ENCODE measurements around the gene SMARCA4.

SMARCA4 gene

DNA sequence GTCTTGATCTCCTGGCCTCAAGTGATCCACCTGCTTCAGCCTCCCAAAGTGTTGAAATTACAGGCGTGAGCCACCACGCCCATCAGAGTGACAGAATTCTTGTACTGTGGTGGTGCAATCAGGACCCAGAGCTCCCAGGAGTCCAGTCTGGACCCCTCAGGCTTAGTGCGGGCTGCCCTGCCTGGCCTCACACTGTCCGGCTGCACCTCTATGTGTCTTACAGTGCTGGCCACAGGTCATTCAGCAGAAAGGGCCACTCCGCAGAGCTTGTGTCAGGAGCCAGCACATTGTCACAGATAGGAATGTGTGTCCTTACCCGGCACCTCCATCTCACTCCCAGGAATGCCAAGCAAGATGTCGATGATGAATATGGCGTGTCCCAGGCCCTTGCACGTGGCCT, 49.2 kb downstream of the SMARCA4 start:
- WGBS (ENCODE audit: insufficient coverage) = 100% methylated on average over 7 of the region's 9 CpGs
- Histone ChIP-seq H3K4me3 (ENCODE audit: control insufficient read depth in 1 of 7, extremely low read depth in 1 of 7, insufficient read depth in 4 of 7, low read depth in 2 of 7, low read length in 6 of 7) (no peak overlapping the region), H3K27me3 (replicated peaks in 2 of 5; ENCODE audit: control insufficient read depth in 4 of 5, insufficient read depth in 5 of 5, low read length in 4 of 5) (no peaks in the 10 kb centered on the region), H3K27ac (ENCODE audit: insufficient read depth in 1 of 2, low read depth in 1 of 2, low read length in 2 of 2, poor library complexity in 1 of 2, severe bottlenecking in 2 of 2) (no peak overlapping the region), H3K9me3 (ENCODE audit: control extremely low read depth in 1 of 5, control insufficient read depth in 4 of 5, insufficient read depth in 2 of 5, low read depth in 1 of 5, low read length in 4 of 5) (no peaks in the 10 kb centered on the region), H3K36me3 (ENCODE audit: control insufficient read depth in 4 of 4, insufficient read depth in 4 of 4, low read length in 3 of 4) (peaks cover 16 to 76% (median 61%) of the 10 kb centered on the region in 4 experiments), H3K4me1 (ENCODE audit: control extremely low read depth in 1 of 4, control insufficient read depth in 4 of 4, insufficient read depth in 4 of 4, low read length in 3 of 4) (no peaks in the 10 kb centered on the region)
- ChIA-PET CTCF (interaction anchor here (0.6 to 1.2 kb wide), 2 partner anchors 12 to 68 kb away, joined by 3 to 5 read pairs; no protein-coding TSS in a partner anchor), POLR2A (no interaction called here)
- no peak for DNase-seq

DNA sequence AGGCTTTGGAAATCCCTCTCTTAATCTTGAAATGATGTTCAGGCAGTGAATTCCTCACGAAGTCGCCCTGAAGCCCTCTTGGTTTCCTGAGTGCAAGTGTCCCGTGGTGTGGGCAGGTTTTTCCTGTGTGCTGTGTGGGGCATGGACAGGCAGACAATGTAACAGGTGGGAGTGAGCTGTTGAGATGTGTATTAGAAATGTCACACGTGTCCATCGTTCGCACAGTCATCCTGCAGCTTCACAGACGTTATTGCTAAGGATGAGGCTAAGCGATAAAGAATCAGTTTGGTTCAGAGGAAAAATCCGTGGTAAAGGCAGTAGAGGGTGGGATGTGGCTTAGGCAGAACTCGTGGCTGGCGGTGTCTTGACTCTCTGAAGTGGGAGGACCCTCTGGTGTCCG, 51.7 kb downstream of the SMARCA4 start:
- Histone ChIP-seq H3K4me1 (ENCODE audit: control extremely low read depth in 1 of 4, control insufficient read depth in 4 of 4, insufficient read depth in 4 of 4, low read length in 3 of 4) (no peaks in the 10 kb centered on the region), H3K36me3 (ENCODE audit: control insufficient read depth in 4 of 4, insufficient read depth in 4 of 4, low read length in 3 of 4) (peaks cover 19 to 83% (median 72%) of the 10 kb centered on the region in 4 experiments), H3K4me3 (ENCODE audit: control insufficient read depth in 1 of 7, extremely low read depth in 1 of 7, insufficient read depth in 4 of 7, low read depth in 2 of 7, low read length in 6 of 7) (no peak overlapping the region), H3K9me3 (ENCODE audit: control extremely low read depth in 1 of 5, control insufficient read depth in 4 of 5, insufficient read depth in 2 of 5, low read depth in 1 of 5, low read length in 4 of 5) (no peaks in the 10 kb centered on the region), H3K27me3 (replicated peaks in 2 of 5; ENCODE audit: control insufficient read depth in 4 of 5, insufficient read depth in 5 of 5, low read length in 4 of 5) (no peaks in the 10 kb centered on the region), H3K27ac (ENCODE audit: insufficient read depth in 1 of 2, low read depth in 1 of 2, low read length in 2 of 2, poor library complexity in 1 of 2, severe bottlenecking in 2 of 2) (no peak overlapping the region)
- POLR2A ChIA-PET = interaction anchor here (0.7 kb wide), 1 partner anchor 42 kb away, joined by 5 read pairs; no protein-coding TSS in a partner anchor
- CTCF ChIA-PET = interaction anchor here (0.5 to 2.4 kb wide), 4 partner anchors 23 to 76 kb away, joined by 3 to 14 read pairs (median 6); no protein-coding TSS in a partner anchor
- no peak for DNase-seq
- 93% methylated on average over 12 of the region's 12 CpGs for WGBS (ENCODE audit: insufficient coverage)

DNA sequence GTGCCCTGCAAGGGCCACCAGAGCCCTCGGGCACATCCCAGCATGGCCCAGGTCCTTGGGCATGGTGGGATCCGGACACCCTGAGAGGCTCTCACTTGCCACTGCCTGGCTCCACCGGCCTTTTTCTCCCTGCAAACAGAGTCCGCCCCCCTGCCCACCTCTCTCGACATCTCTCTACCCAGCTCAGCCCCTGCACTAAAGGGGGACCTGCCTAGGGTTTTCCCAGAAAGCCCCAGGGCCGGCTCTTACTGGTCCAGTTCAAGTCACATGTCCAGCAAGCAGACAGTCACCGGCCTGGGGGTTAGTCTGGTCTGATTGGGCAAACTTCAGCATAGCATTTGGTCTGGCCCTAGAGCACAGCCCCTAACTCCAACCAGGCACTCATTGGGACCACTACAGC, 52.9 kb downstream of the SMARCA4 start:
- CTCF ChIA-PET = no interaction called here
- no peak for DNase-seq
- Histone ChIP-seq H3K27ac (ENCODE audit: insufficient read depth in 1 of 2, low read depth in 1 of 2, low read length in 2 of 2, poor library complexity in 1 of 2, severe bottlenecking in 2 of 2) (no peak overlapping the region), H3K9me3 (ENCODE audit: control extremely low read depth in 1 of 5, control insufficient read depth in 4 of 5, insufficient read depth in 2 of 5, low read depth in 1 of 5, low read length in 4 of 5) (no peaks in the 10 kb centered on the region), H3K4me3 (ENCODE audit: control insufficient read depth in 1 of 7, extremely low read depth in 1 of 7, insufficient read depth in 4 of 7, low read depth in 2 of 7, low read length in 6 of 7) (no peak overlapping the region), H3K27me3 (replicated peaks in 2 of 5; ENCODE audit: control insufficient read depth in 4 of 5, insufficient read depth in 5 of 5, low read length in 4 of 5) (no peaks in the 10 kb centered on the region), H3K36me3 (ENCODE audit: control insufficient read depth in 4 of 4, insufficient read depth in 4 of 4, low read length in 3 of 4) (peaks cover 17 to 86% (median 76%) of the 10 kb centered on the region in 4 experiments), H3K4me1 (ENCODE audit: control extremely low read depth in 1 of 4, control insufficient read depth in 4 of 4, insufficient read depth in 4 of 4, low read length in 3 of 4) (no peaks in the 10 kb centered on the region)
- POLR2A ChIA-PET = no interaction called here
- 97% methylated on average over 7 of the region's 7 CpGs for WGBS (ENCODE audit: insufficient coverage)

DNA sequence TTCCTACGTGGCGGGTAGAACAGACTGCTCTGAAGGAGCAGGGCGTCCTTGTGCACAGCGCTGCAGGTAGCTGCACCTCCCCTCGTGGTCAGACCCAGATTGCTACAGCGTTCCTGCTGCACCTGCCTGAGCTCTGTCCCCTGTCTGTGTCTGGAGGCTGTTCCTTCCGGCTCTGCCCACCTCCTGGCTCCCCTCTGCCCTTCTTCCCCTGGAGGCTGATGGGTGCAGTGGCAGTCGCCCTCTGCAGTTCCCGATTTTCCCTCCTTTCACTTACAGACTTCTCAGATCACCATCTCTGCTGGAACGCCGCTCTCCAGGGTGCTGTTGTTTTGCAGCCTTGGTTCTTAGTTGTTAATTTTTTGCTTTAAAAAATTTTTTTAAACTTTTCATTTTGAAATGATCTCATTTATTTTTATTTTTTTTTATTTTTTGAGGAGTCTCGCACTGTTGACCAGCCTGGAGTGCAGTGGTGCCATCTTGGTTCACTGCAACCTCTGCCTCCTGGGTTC, 53.6 kb downstream of the SMARCA4 start:
- Histone ChIP-seq H3K27me3 (replicated peaks in 2 of 5; ENCODE audit: control insufficient read depth in 4 of 5, insufficient read depth in 5 of 5, low read length in 4 of 5) (no peaks in the 10 kb centered on the region), H3K4me3 (ENCODE audit: control insufficient read depth in 1 of 7, extremely low read depth in 1 of 7, insufficient read depth in 4 of 7, low read depth in 2 of 7, low read length in 6 of 7) (no peak overlapping the region), H3K36me3 (ENCODE audit: control insufficient read depth in 4 of 4, insufficient read depth in 4 of 4, low read length in 3 of 4) (peaks cover 17 to 89% (median 77%) of the 10 kb centered on the region in 4 experiments), H3K27ac (ENCODE audit: insufficient read depth in 1 of 2, low read depth in 1 of 2, low read length in 2 of 2, poor library complexity in 1 of 2, severe bottlenecking in 2 of 2) (no peak overlapping the region), H3K4me1 (ENCODE audit: control extremely low read depth in 1 of 4, control insufficient read depth in 4 of 4, insufficient read depth in 4 of 4, low read length in 3 of 4) (no peaks in the 10 kb centered on the region), H3K9me3 (ENCODE audit: control extremely low read depth in 1 of 5, control insufficient read depth in 4 of 5, insufficient read depth in 2 of 5, low read depth in 1 of 5, low read length in 4 of 5) (no peaks in the 10 kb centered on the region)
- POLR2A ChIA-PET = no interaction called here
- DNase-seq = no peak
- CTCF ChIA-PET = no interaction called here
- whole genome bisulfite sequencing (ENCODE audit: insufficient coverage) = 100% methylated on average over 7 of the region's 12 CpGs

DNA sequence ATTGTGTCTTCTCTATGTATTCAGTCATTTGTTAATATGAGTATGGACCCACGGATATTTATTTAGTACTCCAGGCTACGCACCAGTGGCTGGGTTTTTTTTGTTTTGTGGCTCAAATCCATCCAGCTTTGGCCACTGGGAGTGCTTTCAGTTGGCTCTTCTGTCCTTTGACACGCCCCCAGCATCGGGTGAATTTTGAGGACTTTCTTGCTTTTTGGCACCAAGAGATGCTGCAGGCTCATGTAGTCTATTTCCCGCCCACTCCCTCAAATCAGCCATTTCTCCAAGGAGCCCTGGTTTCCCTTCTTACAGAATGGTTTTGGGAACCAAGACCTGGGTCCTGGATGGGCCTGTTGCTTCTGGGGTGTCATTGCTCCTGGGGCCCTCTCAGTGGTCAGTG, 55.8 kb downstream of the SMARCA4 start:
- Histone ChIP-seq H3K4me1 (ENCODE audit: control extremely low read depth in 1 of 4, control insufficient read depth in 4 of 4, insufficient read depth in 4 of 4, low read length in 3 of 4) (no peaks in the 10 kb centered on the region), H3K4me3 (ENCODE audit: control insufficient read depth in 1 of 7, extremely low read depth in 1 of 7, insufficient read depth in 4 of 7, low read depth in 2 of 7, low read length in 6 of 7) (no peak overlapping the region), H3K9me3 (ENCODE audit: control extremely low read depth in 1 of 5, control insufficient read depth in 4 of 5, insufficient read depth in 2 of 5, low read depth in 1 of 5, low read length in 4 of 5) (no peaks in the 10 kb centered on the region), H3K27ac (ENCODE audit: insufficient read depth in 1 of 2, low read depth in 1 of 2, low read length in 2 of 2, poor library complexity in 1 of 2, severe bottlenecking in 2 of 2) (no peak overlapping the region), H3K36me3 (ENCODE audit: control insufficient read depth in 4 of 4, insufficient read depth in 4 of 4, low read length in 3 of 4) (peaks cover 21 to 93% (median 81%) of the 10 kb centered on the region in 4 experiments), H3K27me3 (replicated peaks in 2 of 5; ENCODE audit: control insufficient read depth in 4 of 5, insufficient read depth in 5 of 5, low read length in 4 of 5) (no peaks in the 10 kb centered on the region)
- DNase-seq = no peak
- CTCF ChIA-PET = interaction anchor here (1.1 kb wide), 1 partner anchor 75 kb away, joined by 3 read pairs; no protein-coding TSS in a partner anchor
- POLR2A ChIA-PET = no interaction called here
- 98% methylated on average over 5 of the region's 5 CpGs for WGBS (ENCODE audit: insufficient coverage)

DNA sequence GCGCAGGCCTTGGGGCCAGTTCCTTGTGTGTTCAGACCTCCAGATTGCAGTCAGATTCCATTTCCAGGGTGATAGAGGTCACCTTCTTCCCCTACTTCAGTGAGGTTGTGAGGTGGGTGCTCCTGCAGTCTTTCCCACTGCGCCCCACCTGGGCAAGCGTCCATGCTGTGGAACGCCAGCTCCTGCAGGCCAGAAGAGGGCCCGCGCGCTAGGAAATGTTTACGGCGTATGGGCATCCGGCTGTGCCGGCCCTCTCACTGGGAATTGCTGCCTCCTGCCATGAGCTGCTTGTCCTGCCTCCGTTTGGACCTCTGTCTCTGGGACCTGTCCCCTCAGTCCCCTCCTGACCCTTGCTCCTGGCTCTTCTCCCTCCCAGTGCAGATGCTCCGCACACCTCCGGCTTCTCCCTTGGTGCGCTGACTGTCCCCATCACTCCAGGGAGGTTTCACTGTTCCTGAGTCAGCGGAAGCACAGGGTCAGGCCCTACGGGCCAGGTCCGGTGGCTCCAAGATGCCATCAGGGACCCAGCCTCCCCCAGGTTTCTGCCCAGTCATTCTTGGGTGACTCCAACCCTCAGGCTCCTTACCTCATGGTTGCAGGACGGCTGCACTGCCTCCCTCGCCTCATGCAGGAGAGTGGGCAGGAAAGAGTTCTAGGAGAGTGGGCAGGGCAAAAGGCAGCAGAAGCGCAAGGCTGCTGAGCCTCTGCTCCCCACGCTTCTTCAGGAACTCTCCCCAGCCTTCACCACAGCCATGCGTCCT, 56.6 kb downstream of the SMARCA4 start:
- H3K27ac ChIP-seq (ENCODE audit: insufficient read depth in 1 of 2, low read depth in 1 of 2, low read length in 2 of 2, poor library complexity in 1 of 2, severe bottlenecking in 2 of 2) = no peak overlapping the region
- peaks cover 21 to 95% (median 83%) of the 10 kb centered on the region in 4 experiments for H3K36me3 ChIP-seq (ENCODE audit: control insufficient read depth in 4 of 4, insufficient read depth in 4 of 4, low read length in 3 of 4)
- ChIA-PET POLR2A (interaction anchor here (0.6 kb wide), 1 partner anchor 141 kb away, joined by 3 read pairs; no protein-coding TSS in a partner anchor), CTCF (interaction anchor here (1.1 to 1.3 kb wide), 2 partner anchors 11 to 76 kb away, joined by 3 read pairs; no protein-coding TSS in a partner anchor)
- 96% methylated on average over 22 of the region's 23 CpGs for WGBS (ENCODE audit: insufficient coverage)
- H3K4me3 ChIP-seq (ENCODE audit: control insufficient read depth in 1 of 7, extremely low read depth in 1 of 7, insufficient read depth in 4 of 7, low read depth in 2 of 7, low read length in 6 of 7) = no peak overlapping the region
- no peaks in the 10 kb centered on the region for H3K4me1 ChIP-seq (ENCODE audit: control extremely low read depth in 1 of 4, control insufficient read depth in 4 of 4, insufficient read depth in 4 of 4, low read length in 3 of 4)
- H3K27me3 ChIP-seq (replicated peaks in 2 of 5; ENCODE audit: control insufficient read depth in 4 of 5, insufficient read depth in 5 of 5, low read length in 4 of 5) = no peaks in the 10 kb centered on the region
- no peaks in the 10 kb centered on the region for H3K9me3 ChIP-seq (ENCODE audit: control extremely low read depth in 1 of 5, control insufficient read depth in 4 of 5, insufficient read depth in 2 of 5, low read depth in 1 of 5, low read length in 4 of 5)
- no peak for DNase-seq

DNA sequence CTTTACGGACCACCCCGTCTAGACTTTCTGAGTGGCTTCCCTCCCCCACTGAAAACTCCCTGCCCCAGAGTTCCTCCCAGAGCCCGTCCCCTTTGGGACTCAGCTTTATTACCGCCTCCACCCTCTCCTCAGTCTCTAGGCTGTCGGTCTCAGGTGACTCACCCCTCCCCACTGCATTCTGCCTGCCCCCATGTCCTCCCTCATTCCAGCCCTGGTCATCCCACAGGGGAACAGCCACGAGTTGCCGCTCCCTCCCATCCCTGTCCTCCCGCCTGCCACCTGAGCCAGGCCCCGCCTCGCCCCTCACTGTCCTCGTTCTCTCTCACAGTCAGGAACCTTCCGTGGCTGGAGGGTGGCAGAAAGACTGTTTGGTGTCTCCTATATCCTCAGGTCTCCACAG, 57.3 kb downstream of the SMARCA4 start:
- 98% methylated on average over 7 of the region's 12 CpGs for WGBS (ENCODE audit: insufficient coverage)
- ChIA-PET CTCF (interaction anchor here (1.3 kb wide), 1 partner anchor 10 kb away, joined by 3 read pairs; no protein-coding TSS in a partner anchor), POLR2A (interaction anchor here (0.6 kb wide), 1 partner anchor 141 kb away, joined by 3 read pairs; no protein-coding TSS in a partner anchor)

More for the DNA sequence above, 57.3 kb downstream of the SMARCA4 start:
- H3K27me3 ChIP-seq (replicated peaks in 2 of 5; ENCODE audit: control insufficient read depth in 4 of 5, insufficient read depth in 5 of 5, low read length in 4 of 5) = no peaks in the 10 kb centered on the region
- peaks cover 16 to 95% (median 79%) of the 10 kb centered on the region in 4 experiments for H3K36me3 ChIP-seq (ENCODE audit: control insufficient read depth in 4 of 4, insufficient read depth in 4 of 4, low read length in 3 of 4)
- no peak overlapping the region for H3K4me3 ChIP-seq (ENCODE audit: control insufficient read depth in 1 of 7, extremely low read depth in 1 of 7, insufficient read depth in 4 of 7, low read depth in 2 of 7, low read length in 6 of 7)
- no peak for DNase-seq
- H3K9me3 ChIP-seq (ENCODE audit: control extremely low read depth in 1 of 5, control insufficient read depth in 4 of 5, insufficient read depth in 2 of 5, low read depth in 1 of 5, low read length in 4 of 5) = no peaks in the 10 kb centered on the region
- H3K4me1 ChIP-seq (ENCODE audit: control extremely low read depth in 1 of 4, control insufficient read depth in 4 of 4, insufficient read depth in 4 of 4, low read length in 3 of 4) = no peaks in the 10 kb centered on the region
- no peak overlapping the region for H3K27ac ChIP-seq (ENCODE audit: insufficient read depth in 1 of 2, low read depth in 1 of 2, low read length in 2 of 2, poor library complexity in 1 of 2, severe bottlenecking in 2 of 2)
